ENCODE results near the gene PHF21A. TPM values are rescaled to one million over a fixed set of nuclear protein-coding genes. Genes with fewer than 3 reads are reported as not detected.

PHF21A gene
- total RNA-seq, 1 donor from 2014 or later, result 44.1 TPM

DNA sequence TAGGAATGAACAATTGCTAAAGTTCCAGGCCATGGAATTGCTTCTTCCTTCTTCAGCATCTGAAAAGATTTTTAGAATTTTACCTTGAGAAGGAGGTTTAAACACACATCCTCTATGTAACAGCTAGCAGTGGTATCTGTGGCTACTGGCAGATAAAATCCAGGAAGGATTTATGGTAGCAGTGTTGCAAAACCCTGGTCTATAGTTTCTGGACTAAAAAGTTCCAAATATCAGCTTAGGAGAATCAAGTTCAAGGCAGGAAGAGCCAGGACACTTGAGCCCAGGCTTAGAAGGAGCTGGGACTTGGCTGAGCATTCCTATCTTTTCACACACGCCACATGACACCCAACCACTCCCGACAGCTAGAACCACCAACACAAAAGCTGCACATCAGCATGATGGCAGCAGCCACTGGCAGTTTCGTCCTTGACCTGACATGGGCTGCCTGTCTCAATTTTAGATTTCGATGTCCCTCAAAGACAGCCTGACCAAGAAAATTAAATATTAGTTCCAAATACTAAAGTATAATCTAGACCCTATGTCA, 184.7 kb downstream of the PHF21A start:
- intact Hi-C loops (cut with micrococcal nuclease), result no loop called here

DNA sequence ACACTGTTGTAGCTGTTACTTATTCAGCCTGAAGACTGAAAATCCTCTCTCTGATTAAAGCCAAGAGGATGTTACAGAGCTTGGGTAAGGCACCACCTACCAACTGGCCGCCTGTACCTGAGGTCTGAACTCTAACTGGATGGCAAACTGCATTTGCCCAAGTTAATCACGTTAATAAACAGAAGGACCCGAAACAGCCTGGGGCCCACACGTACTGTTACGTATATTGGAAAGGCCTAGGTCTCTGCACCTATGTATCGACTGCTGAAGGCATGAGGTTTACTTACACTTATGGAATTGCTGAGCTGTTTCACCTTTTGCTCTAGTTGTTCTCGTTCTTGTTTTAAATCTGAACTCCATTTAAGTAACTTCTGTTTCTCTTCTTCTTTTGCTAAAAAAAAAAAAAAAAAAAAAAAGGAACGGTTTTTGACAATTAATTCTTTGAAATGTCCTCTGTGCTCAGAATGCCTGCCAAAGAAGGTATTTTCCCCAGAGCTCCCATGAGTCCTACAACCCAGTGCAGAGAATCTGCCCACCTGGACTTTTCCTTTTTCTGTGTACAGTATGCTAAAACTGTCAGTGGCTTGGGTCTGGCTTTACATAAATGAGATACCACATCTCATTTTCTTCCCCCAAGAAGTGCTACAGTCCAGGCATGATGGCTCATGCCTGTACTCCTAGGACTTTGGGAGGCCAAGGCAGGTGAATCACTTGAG, 185.7 kb downstream of the PHF21A start:
- intact Hi-C loops (cut with micrococcal nuclease), result no loop called here

DNA sequence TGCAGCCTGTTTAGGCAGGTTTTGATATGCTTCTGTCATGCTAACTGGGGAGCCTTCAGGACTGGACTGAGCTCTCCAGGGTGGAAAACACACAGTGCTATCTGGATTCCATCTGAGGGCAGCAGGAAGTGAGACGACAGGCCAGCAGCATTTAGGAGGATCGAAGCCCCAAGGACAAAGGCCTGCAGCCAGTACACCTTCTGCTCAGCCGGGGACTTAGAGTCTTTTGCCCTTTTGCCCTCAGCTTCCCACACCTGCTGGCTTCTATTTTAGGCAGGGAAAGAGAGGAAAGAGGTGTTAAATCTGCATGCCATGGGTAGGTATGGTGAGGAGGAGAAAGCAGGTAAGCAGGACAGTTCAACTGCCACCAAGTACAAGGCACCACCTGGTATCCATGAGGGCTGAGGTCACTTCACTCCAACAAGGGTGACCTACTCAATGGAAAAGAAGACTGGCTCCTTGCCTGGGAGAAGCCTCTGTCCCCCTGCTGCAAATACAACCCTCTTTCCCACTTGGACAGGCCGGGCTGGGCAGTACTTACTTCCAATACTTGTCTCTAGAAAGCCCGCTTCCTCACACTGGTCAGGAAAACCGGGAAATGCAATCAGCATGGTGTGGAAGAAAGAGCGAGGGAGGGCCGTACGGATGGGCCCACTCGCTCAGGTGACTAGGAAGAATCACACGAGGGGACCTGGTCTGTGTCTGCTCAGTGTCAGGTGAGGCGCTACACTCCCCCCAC, 186.5 kb downstream of the PHF21A start:
- intact Hi-C loops (cut with micrococcal nuclease), result no loop called here

DNA sequence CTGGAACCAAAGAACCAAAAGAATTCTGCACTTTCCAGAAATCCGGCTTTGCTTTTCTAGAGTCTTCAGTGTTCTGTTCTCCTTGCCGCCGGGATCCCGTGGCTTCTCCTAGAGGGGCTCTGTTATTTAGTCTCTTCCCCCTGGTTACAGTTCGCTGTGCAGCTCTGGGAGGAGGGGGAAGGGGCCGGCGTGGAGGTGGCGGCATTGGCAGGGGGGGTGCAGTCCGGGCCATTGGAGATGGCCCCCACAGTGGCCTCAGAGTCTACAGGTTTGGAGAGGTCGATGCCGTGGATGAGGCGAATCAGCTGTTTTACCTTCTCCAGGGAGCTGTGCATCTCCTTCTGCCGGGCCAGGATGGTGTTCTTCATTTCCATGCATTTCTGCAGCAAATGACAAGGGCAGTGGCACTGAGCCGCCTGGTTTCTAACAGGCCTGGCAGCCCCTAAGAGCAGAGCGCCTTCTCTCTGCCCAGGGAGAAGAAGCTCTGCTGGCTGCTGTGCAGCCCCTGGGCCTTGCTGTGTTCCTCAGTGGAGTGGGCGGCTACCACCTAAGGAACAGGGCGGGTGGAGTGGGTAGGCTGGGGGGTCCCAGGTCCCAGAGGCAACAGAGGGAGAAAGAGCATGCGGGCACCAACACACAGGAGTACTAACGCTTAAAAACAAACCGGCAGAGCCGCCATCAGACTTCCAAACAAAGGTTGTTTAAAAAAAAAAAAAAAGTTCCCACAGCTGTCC, 187.2 kb downstream of the PHF21A start:
- intact Hi-C loops (cut with micrococcal nuclease), result no loop called here

DNA sequence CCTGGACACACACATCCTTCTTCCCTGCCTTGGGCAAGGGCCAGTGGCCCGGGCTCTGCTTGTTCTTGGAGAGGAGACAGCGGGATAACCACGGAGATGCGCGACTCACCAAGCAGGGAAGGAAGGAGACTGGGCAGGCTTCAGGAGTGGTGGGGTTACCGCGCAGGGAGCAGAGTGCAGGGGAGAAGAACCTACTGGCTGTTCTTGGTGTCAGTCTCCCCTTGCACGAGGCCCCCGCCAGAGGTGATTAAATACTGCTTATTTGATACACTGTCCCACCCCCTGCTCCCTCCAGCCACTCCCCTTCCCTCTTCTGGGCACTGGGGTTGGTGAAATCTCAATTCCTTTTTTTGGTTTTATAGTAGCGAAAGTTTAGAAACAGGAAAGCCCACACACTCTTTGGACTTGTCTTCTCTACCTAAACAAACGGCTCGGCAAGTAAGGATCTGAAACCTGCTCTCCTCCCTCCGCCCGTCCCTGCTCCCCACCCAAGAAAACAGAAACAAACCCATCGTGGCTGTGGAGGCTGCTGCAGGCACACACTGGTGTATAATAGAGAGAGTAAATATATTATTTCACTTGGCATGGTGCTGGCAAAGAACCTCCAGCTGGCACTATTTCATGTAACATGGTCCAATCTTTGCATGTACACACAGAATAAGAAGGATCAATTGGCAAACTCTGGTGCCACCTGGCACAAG, 188.0 kb downstream of the PHF21A start:
- intact Hi-C loops (cut with micrococcal nuclease), result no loop called here

DNA sequence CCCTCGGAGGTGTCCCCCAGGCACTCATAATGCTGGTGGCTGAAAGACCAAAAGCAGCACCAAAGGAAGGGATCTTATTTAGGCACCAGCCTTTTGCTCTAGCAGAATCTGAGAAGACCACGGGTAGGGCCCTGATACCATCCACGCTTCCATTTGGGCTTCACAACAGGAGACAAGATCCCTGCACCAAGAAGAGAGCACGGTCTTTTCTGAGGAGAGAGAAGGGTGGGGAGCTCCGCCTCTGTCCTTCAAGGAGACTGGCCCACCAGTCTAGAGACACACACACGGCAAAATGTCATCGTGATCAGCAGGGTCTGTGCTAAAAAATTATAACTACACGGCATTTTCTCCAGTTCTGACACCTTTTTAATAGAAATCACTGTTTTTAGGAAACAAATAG, 189.0 kb downstream of the PHF21A start:
- intact Hi-C loops (cut with micrococcal nuclease), result no loop called here

DNA sequence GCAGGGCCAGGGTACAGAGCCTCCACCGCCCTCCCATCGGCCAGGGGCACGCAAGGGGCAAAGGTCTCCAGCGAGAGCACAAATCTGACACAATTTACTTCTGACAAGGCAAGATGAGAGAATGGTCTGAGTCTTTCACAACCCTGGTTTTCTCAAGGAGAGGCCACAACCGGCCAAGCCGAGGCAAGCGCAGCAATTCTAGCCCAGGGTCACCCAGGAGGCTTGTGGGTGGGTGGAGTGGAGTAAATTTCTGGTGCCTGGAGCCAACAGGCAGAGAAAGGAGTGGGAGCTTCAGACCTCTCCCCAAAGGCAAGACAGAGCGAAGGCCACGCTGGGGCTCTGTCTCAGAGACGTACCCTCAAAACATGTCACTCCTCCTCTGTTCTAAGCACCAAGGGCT, 189.5 kb downstream of the PHF21A start:
- intact Hi-C loops (cut with micrococcal nuclease), result no loop called here

DNA sequence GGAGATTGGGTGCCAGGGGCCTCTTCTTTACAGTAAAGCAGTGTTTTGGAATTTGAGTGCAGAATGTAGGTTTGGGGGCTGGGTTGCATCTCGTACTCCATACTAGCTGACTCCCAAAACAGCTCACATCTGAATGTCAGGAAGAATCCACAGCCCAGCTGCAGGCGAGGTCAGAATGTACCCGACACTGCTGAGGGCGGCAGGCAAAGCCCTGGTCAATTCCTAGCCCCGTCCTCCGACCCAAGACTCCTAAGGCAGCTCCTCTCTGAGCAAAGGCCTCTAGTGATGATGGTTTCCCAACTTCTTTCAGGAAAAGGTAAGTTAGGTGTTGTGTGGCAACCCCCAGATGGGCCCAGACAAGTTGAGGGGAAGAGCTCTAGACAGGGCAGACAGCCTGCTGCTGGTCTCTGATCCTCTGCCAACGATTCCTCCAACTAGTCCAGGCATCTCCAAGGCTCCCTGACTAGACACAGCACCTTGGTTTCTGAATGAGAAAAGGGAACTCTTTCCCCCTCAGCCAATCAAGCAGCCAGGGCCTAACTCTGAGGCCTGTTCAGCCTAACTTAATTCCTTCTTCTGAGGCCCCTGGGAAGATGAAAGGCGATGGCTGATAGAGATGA, 190.2 kb downstream of the PHF21A start:
- intact Hi-C loops (cut with micrococcal nuclease), result no loop called here

DNA sequence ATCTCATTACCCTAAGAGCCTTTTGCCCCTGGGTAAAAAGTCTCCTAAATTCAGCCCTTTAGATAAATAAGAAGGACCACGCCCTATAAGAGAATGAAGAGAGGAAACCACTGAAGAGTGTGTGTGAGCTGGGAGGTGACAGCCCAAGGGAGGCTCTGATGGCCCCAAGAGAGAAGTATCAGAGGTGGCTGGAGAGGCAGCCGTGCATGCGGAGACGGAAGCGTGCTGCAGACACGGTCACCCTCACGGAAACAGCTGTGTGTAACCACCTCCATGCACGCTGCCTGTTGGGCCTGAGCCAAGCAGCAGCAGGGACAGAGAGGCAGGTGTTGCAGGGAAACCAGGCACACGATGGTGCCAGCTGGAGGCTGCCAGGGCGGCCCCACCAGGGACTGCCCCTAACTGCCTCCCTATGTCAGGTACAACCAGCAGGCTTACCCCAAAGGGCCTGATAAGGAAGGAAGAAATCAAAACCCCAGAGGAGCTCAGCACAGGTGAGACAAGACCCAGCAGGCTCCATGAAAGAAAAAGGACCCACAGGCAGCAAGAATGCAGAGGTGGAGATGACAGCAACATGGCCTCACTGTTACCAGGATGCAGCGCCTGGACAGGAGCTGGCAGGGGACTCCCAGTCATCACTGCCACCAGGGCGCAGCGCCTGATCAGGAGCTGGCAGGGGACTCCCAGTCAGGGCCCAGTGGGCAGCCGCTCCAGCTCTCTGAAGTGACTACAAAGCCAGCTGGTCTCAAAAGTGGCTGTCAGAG, 191.0 kb downstream of the PHF21A start:
- intact Hi-C loops (cut with micrococcal nuclease), result no loop called here

DNA sequence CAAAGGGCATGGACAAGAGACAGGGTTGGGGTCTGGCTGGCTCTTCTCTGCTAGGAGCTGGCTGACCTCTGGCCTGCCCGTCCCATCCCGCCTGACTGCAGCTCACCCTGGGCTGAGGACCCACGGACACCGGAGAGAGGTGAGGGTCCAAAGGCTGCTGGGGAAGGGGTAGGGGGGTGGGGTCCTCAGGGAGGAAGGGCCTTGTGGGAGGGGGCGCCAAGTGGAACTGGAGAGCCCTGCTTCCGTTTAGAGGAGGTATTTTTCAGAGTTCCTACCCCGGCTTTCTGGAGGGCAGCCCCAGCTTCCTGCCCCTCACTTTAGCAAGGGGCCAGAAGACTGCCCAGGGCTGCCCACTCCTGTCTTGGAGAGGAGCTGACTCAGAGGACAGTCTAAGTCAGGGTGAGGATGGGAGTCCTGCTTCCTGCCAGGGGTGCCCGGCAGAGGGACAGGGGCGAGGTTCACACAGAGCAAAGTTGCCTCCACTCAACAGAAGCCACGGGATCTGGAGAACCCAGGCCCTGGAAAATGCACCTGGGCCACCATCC, 191.7 kb downstream of the PHF21A start:
- intact Hi-C loops (cut with micrococcal nuclease), result no loop called here

DNA sequence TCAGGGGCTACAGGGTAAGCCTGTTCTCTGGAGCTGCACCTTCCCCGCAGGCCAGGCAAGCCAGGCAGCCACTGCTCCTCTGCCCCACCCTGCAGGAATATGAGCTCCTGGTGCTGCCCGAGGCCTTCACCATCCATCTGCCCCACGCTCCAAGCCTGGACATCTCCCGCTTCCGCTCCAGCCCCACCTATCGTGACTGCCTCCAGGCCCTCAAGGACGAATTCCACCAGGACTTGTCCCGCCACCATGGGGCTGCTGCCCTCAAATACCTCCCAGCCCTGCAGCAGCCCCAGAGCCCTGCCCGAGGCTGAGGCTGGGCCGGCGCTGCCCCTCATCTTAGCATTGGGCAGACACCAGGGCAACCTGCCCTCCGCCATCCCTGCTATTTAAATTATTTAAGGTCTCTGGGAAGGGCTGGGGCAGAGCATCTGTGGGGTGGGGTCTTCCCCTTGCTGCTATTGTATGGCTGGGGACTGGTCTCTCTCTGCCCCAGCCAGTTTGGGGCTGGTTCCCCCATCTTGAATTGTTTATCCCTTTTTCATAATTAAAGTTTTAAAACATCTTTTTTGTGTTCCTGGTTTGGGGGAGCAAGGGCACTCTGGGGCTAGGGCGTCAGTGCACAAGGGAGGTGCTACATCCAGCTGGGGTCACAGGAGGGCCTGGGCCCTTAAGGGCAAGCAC, 192.6 kb downstream of the PHF21A start:
- intact Hi-C loops (cut with micrococcal nuclease), result no loop called here

DNA sequence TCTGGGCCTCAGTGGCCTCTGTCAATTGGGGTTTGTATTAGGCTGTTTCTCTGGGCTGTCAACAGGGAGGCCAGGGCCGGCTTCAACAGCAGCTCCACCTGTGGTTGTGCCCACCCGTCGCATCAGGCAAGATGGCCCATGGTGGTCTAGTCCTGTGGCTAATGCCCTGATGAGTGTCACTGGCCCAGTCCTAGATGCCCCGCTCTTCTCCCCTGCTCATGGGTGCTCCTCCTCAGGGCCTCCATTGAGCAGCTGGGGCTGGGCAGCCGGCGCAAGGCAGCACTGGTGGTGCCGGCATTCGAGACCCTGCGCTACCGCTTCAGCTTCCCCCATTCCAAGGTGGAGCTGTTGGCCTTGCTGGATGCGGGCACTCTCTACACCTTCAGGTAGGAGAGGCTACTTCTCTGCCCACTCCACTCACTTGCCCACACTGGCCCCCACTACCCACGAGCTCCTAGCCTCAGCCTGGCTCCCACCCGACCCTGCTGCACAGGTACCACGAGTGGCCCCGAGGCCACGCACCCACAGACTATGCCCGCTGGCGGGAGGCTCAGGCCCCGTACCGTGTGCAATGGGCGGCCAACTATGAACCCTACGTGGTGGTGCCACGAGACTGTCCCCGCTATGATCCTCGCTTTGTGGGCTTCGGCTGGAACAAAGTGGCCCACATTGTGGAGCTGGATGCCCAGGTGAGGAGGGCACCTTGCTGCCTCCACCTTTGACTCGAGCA, 193.4 kb downstream of the PHF21A start:
- intact Hi-C loops (cut with micrococcal nuclease), result no loop called here

DNA sequence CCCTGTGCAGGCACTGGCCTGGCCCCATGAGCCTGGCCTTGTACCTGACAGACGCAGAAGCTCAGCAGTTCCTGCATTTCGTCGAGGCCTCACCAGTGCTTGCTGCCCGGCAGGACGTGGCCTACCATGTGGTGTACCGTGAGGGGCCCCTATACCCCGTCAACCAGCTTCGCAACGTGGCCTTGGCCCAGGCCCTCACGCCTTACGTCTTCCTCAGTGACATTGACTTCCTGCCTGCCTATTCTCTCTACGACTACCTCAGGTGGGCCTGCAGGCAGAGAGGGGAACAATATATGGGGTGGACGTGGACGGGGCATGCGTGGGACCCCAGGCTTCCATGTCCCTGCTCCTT, 193.9 kb downstream of the PHF21A start:
- intact Hi-C loops (cut with micrococcal nuclease), result no loop called here

DNA sequence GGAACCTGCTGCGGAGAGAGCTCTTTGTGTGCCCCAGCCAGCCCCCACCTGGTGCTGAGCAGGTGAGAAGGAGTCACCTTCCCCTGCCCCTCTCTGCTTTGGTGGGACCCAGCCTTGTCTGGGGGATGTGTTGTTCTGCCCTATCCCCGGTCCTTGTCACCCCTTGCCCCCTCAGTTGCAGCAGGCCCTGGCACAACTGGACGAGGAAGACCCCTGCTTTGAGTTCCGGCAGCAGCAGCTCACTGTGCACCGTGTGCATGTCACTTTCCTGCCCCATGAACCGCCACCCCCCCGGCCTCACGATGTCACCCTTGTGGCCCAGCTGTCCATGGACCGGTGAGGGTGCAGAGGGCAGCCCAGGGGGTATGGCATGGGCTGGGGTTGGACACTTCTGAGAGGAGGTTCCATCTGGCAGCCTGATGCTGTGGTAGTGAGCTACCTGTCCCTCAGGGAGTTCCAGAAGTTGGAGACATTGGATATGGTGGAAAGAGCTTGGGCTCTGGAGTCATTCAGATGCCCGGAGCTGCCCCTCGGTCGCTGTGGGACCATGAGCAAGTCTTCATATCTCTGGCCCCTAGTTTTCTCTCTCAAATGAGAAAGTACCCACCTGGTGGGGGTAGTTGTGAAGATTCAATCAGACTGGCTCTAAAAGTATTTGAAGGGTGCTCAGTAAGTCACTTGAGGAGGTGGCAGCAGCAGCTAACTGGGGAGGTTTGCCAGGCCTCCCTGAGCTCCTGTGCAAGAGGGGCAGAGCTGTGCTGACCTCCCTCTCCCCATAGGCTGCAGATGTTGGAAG, 194.5 kb downstream of the PHF21A start:
- intact Hi-C loops (cut with micrococcal nuclease), result no loop called here

DNA sequence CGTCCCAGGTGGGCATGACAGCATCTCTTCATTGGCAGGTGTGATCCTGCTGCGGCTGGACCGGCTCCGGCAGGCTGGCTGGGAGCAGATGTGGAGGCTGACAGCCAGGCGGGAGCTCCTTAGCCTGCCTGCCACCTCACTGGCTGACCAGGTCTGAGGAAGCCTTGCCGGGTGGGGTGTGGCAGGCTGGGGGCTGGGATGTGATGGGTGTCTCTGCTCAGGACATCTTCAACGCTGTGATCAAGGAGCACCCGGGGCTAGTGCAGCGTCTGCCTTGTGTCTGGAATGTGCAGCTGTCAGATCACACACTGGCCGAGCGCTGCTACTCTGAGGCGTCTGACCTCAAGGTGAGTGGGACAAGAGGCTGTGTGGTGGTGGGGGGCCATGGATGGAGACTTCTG, 195.3 kb downstream of the PHF21A start:
- intact Hi-C loops (cut with micrococcal nuclease), result no loop called here

DNA sequence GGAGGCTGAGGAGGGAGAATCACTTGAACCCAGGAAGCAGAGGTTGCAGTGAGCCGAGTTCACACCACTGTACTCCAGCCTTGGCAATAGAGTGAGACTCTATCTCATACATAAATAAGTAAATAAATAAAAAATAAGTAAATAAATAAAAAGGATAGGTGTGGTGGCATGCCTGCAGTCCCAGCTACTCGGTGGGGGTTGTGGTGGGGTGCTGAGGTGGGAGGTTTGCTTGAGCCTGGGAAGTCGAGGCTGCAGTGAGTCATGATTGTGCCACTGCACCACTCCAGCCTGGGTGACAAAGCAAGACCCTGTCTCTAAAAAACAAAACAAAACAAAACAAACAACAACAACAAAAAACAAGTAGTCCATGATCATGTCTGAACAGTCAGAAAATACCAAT, 195.7 kb downstream of the PHF21A start:
- intact Hi-C loops (cut with micrococcal nuclease), result no loop called here

DNA sequence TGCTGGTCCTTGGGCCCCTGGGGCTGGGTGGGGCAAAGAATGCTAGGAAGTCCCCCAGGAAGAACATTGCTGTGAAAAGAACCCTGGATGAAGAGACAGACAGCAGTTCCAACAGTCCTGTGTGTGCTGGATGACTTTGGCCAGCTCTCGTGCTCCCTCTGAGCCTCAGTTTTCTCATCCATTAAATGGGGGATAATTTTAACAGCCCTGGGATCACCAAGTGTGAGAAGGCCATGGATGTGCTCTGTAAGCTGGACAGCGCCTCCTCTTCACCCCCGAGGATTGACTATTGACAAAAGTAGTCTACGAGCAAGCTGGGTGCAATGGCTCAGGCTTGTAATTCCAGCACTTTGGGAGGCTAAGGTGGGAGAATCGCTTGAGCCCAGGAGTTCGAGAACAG, 196.3 kb downstream of the PHF21A start:
- intact Hi-C loops (cut with micrococcal nuclease), result no loop called here
